ENCODE data around the gene METRNL.

Gene METRNL

GRCh38 chr17:83062011-83062817 is 17.2 kb upstream of the METRNL start:
- Histone ChIP-seq H3K27me3 (ENCODE audit: insufficient read depth, poor library complexity, severe bottlenecking) (no peaks in the 10 kb centered on the region), H3K9me3 (ENCODE audit: severe bottlenecking) (no peaks in the 10 kb centered on the region), H3K4me3 (ENCODE audit: severe bottlenecking) (no peak overlapping the region), H3K4me1 (ENCODE audit: insufficient read depth, poor library complexity, severe bottlenecking) (peaks cover 5% of the 10 kb centered on the region), H3K27ac (ENCODE audit: poor library complexity, severe bottlenecking) (no peak overlapping the region), H3K36me3 (ENCODE audit: low read depth) (no peaks in the 10 kb centered on the region)
- DNase-seq (ENCODE audit: low spot score) = peak; percentile 43
- 0 out of 3 replicates have a peak, but pooled peaks have one; percentile 11 for ATAC-seq (ENCODE audit: low read depth)
- no peak for TF ChIP-seq CTCF (IDR thresholded peaks at IDR 0.05; ENCODE audit: poor library complexity, severe bottlenecking)

DNA sequence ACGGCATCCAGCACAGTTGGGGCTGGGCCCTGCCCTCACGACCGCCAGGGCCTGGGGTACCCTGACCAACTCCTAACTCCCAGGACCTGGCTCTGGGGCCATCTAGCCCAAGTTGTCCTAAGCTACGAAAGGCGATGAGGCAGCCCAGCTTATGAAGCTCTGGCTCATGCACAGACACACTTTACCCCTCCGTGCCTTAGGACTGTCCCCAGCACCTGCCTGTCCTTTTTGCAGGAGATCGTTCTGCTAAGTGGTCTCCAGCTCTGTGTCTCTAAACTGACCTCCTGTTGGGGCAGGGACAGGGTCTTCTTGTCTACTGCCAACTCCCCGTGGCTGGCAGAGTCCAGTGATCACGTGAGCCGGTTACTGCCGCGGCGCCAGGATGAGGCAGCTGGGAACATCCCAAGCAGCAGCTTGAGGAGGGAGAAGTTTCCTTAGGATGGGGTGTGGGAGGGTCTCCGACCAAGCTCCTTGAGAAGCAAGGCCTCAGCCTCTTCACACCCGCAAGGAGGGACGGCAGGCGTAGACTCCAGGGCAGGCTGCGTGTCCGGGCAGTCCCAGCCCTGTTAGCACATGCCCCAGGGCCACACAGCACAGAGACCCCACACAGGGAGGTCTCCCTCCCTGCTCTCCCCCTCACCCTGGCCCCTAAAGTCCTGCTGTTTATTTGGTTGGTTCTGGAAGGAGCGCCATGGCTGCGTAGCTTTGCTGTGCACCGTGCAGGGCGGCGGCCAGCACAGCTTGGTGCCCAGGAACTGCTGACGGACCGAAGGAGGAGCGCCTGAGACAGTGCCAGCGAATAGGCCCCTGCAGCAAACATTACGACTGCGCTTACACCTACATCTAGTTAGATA is 16.4 kb upstream of the METRNL start:
- H3K9me3 ChIP-seq (ENCODE audit: severe bottlenecking) = no peaks in the 10 kb centered on the region
- H3K4me1 ChIP-seq (ENCODE audit: insufficient read depth, poor library complexity, severe bottlenecking) = peaks cover 5% of the 10 kb centered on the region
- DNase-seq (ENCODE audit: low spot score) (peak; percentile 48), ATAC-seq (ENCODE audit: low read depth) (no peak)
- no peaks in the 10 kb centered on the region for H3K27me3 ChIP-seq (ENCODE audit: insufficient read depth, poor library complexity, severe bottlenecking)
- H3K27ac ChIP-seq (ENCODE audit: poor library complexity, severe bottlenecking) = no peak overlapping the region
- no peak overlapping the region for H3K4me3 ChIP-seq (ENCODE audit: severe bottlenecking)
- no peaks in the 10 kb centered on the region for H3K36me3 ChIP-seq (ENCODE audit: low read depth)
- TF ChIP-seq CTCF (IDR thresholded peaks at IDR 0.05; ENCODE audit: poor library complexity, severe bottlenecking) = no peak

- Histone ChIP-seq H3K4me1 (ENCODE audit: insufficient read depth, poor library complexity, severe bottlenecking) (peaks cover 5% of the 10 kb centered on the region), H3K27ac (ENCODE audit: poor library complexity, severe bottlenecking) (no peak overlapping the region), H3K9me3 (ENCODE audit: severe bottlenecking) (no peaks in the 10 kb centered on the region), H3K27me3 (ENCODE audit: insufficient read depth, poor library complexity, severe bottlenecking) (no peaks in the 10 kb centered on the region), H3K4me3 (ENCODE audit: severe bottlenecking) (no peak overlapping the region), H3K36me3 (ENCODE audit: low read depth) (no peaks in the 10 kb centered on the region)
- DNase-seq (ENCODE audit: low spot score) = peak; percentile 53
- ATAC-seq (ENCODE audit: low read depth) = no peak
- TF ChIP-seq CTCF (IDR thresholded peaks at IDR 0.05; ENCODE audit: poor library complexity, severe bottlenecking) = no peak
Observed at GRCh38 chr17:83064021-83064731, 15.2 kb upstream of the METRNL start.

DNA sequence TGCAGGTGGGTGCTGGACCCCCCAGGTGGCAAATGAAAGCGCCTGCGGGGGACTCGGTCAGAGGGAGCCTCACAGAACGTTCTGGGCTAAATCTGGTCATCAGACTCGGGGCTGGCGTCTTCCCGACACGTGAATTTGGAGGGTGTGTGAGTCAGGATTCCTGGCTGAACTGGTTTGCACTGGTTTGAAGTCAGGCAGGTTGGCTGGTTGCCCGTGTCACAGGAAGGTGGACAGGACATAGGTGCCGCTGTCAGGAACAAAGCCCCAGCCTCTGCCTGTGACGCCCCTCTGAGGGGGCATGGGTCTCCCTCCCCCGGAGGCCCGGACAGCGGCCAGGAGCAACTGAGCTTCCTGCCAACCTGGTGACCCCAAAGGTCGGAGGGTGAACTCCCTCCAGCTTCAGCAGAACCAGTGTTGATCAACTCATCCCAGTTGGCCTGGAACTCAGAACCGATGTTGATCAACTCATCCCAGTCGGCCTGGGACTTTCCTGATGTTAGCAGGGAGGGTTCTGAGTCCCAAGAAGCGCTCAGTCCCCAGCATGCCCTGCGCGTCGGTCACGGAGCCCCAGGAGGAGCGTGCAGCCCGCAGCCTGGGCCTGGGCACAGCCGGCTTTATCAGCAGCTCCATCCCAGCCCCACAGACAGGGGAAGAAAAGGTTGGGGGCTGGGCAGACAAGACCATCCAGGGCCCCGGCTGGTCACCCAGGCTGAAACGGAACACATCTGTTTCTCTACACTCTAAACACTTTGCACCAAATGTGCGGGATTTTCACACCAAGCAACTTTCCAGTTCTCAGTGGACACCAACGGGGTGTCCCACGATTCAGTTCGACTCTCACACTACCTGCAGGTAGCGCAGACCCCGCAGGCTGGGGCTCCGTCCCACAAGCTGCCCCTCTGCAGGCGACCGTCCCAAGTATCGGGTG is 14.4 kb upstream of the METRNL start:
- Histone ChIP-seq H3K9me3 (ENCODE audit: severe bottlenecking) (no peaks in the 10 kb centered on the region), H3K27ac (ENCODE audit: poor library complexity, severe bottlenecking) (no peak overlapping the region), H3K36me3 (ENCODE audit: low read depth) (no peaks in the 10 kb centered on the region), H3K27me3 (ENCODE audit: insufficient read depth, poor library complexity, severe bottlenecking) (no peaks in the 10 kb centered on the region), H3K4me3 (ENCODE audit: severe bottlenecking) (no peak overlapping the region), H3K4me1 (ENCODE audit: insufficient read depth, poor library complexity, severe bottlenecking) (peaks cover 5% of the 10 kb centered on the region)
- DNase-seq (ENCODE audit: low spot score) (peak; percentile 64), ATAC-seq (ENCODE audit: low read depth) (no peak)
- no peak for TF ChIP-seq CTCF (IDR thresholded peaks at IDR 0.05; ENCODE audit: poor library complexity, severe bottlenecking)

All from RWPE2 (cell line).